ENCODE data around the gene RBM10. TPM values are rescaled to one million over a fixed set of nuclear protein-coding genes. Genes with fewer than 3 reads are reported as not detected.

RBM10 gene
- total RNA-seq, 1 experiment from 2014 or later = 38.0 TPM

- DNase-seq (ENCODE audit: low read depth) = no peak
- in situ Hi-C loops (cut with HindIII; ENCODE audit: low pct_unique_long_range_greater_than_20kb, low sequenced_read_pairs) = no loop called here
Measured at GRCh38 chrX:47172549-47172948, 27.5 kb downstream of the RBM10 start.

GRCh38 chrX:47172971-47173792 lies 28.2 kb downstream of the RBM10 start:
- in situ Hi-C loops (cut with HindIII; ENCODE audit: low pct_unique_long_range_greater_than_20kb, low sequenced_read_pairs) = no loop called here
- DNase-seq (ENCODE audit: low read depth) = no peak

GRCh38 chrX:47174376-47174775 lies 29.4 kb downstream of the RBM10 start:
- no peak for DNase-seq (ENCODE audit: low read depth)
- in situ Hi-C loops (cut with HindIII; ENCODE audit: low pct_unique_long_range_greater_than_20kb, low sequenced_read_pairs) = no loop called here

- no peak for DNase-seq (ENCODE audit: low read depth)
- in situ Hi-C loops (cut with HindIII; ENCODE audit: low pct_unique_long_range_greater_than_20kb, low sequenced_read_pairs) = no loop called here
Measured at GRCh38 chrX:47174846-47175587, 30.0 kb downstream of the RBM10 start.

GRCh38 chrX:47175588-47175980 lies 30.6 kb downstream of the RBM10 start:
- in situ Hi-C loops (cut with HindIII; ENCODE audit: low pct_unique_long_range_greater_than_20kb, low sequenced_read_pairs) = no loop called here
- no peak for DNase-seq (ENCODE audit: low read depth)

GRCh38 chrX:47176101-47176740 lies 31.2 kb downstream of the RBM10 start:
- in situ Hi-C loops (cut with HindIII; ENCODE audit: low pct_unique_long_range_greater_than_20kb, low sequenced_read_pairs) = no loop called here
- no peak for DNase-seq (ENCODE audit: low read depth)

GRCh38 chrX:47177079-47177478 lies 32.1 kb downstream of the RBM10 start:
- in situ Hi-C loops (cut with HindIII; ENCODE audit: low pct_unique_long_range_greater_than_20kb, low sequenced_read_pairs) = no loop called here
- no peak for DNase-seq (ENCODE audit: low read depth)

- in situ Hi-C loops (cut with HindIII; ENCODE audit: low pct_unique_long_range_greater_than_20kb, low sequenced_read_pairs) = no loop called here
- DNase-seq (ENCODE audit: low read depth) = no peak
Measured at GRCh38 chrX:47178337-47178736, 33.3 kb downstream of the RBM10 start.

- DNase-seq (ENCODE audit: low read depth) = no peak
- in situ Hi-C loops (cut with HindIII; ENCODE audit: low pct_unique_long_range_greater_than_20kb, low sequenced_read_pairs) = no loop called here
Measured at GRCh38 chrX:47179221-47179927, 34.4 kb downstream of the RBM10 start.

- no peak for DNase-seq (ENCODE audit: low read depth)
- in situ Hi-C loops (cut with HindIII; ENCODE audit: low pct_unique_long_range_greater_than_20kb, low sequenced_read_pairs) = no loop called here
Measured at GRCh38 chrX:47179928-47180255, 34.9 kb downstream of the RBM10 start.

- DNase-seq (ENCODE audit: low read depth) = no peak
- in situ Hi-C loops (cut with HindIII; ENCODE audit: low pct_unique_long_range_greater_than_20kb, low sequenced_read_pairs) = no loop called here
Measured at GRCh38 chrX:47180346-47180745, 35.3 kb downstream of the RBM10 start.

- in situ Hi-C loops (cut with HindIII; ENCODE audit: low pct_unique_long_range_greater_than_20kb, low sequenced_read_pairs) = no loop called here
- no peak for DNase-seq (ENCODE audit: low read depth)
Measured at GRCh38 chrX:47181301-47181700, 36.3 kb downstream of the RBM10 start.

- in situ Hi-C loops (cut with HindIII; ENCODE audit: low pct_unique_long_range_greater_than_20kb, low sequenced_read_pairs) = no loop called here
- no peak for DNase-seq (ENCODE audit: low read depth)
Measured at GRCh38 chrX:47182106-47182700, 37.2 kb downstream of the RBM10 start.

- in situ Hi-C loops (cut with HindIII; ENCODE audit: low pct_unique_long_range_greater_than_20kb, low sequenced_read_pairs) = no loop called here
- DNase-seq (ENCODE audit: low read depth) = no peak
Measured at GRCh38 chrX:47184486-47184885, 39.5 kb downstream of the RBM10 start.

GRCh38 chrX:47185241-47185640 lies 40.2 kb downstream of the RBM10 start:
- in situ Hi-C loops (cut with HindIII; ENCODE audit: low pct_unique_long_range_greater_than_20kb, low sequenced_read_pairs) = no loop called here
- DNase-seq (ENCODE audit: low read depth) = no peak

- DNase-seq (ENCODE audit: low read depth) = no peak
- in situ Hi-C loops (cut with HindIII; ENCODE audit: low pct_unique_long_range_greater_than_20kb, low sequenced_read_pairs) = no loop called here
Measured at GRCh38 chrX:47186096-47186740, 41.2 kb downstream of the RBM10 start.

GRCh38 chrX:47187106-47187677 lies 42.2 kb downstream of the RBM10 start:
- peak; percentile 78 for DNase-seq (ENCODE audit: low read depth)
- in situ Hi-C loops (cut with HindIII; ENCODE audit: low pct_unique_long_range_greater_than_20kb, low sequenced_read_pairs) = no loop called here

GRCh38 chrX:47189906-47190305 lies 44.9 kb downstream of the RBM10 start:
- in situ Hi-C loops (cut with HindIII; ENCODE audit: low pct_unique_long_range_greater_than_20kb, low sequenced_read_pairs) = no loop called here
- DNase-seq (ENCODE audit: low read depth) = no peak

Data from Caki2 (cell line).